CD4-positive, alpha-beta T cell (primary cell): Measurements from ENCODE around the gene PTPA. TPM values are rescaled to one million over a fixed set of nuclear protein-coding genes. Genes with fewer than 3 reads are reported as not detected.

ENCODE experiments used
- ATAC-seq: fragments of 200-7000 bp; cut with Tn5 transposase; one replicate; pipeline ENCODE4 v1.10.0; 2022; ENCODE audit warnings: mild to moderate bottlenecking; ENCODE audit not compliant: poor library complexity
- CTCF ChIA-PET: fragments of 350-600 bp; sonication (Branson Sonifier 250); formaldehyde crosslinking; loops from one replicate; lab custom pipeline; 2021; ENCODE audit warnings: antibody characterized with exemption, inconsistent platforms; lab: Charles Lee
- POLR2A ChIA-PET: fragments of 350-600 bp; sonication (Branson Sonifier 250); formaldehyde crosslinking; loops from one replicate; lab custom pipeline; 2021; ENCODE audit warnings: antibody characterized with exemption, inconsistent platforms; lab: Charles Lee
- DNase-seq, 14 experiments: peaks; one replicate each; pipeline ENCODE4 v3.0.0-alpha.2; 2013 to 2020; ENCODE audit warnings: mixed read lengths in 2 of 14
- H3K27ac ChIP-seq, 2 donors: one replicate each; pipeline versions ENCODE4 v1.5.1 to v1.7.0; 2013; ENCODE audit warnings: low read length in 2 of 2, low read depth in 1 of 2, mild to moderate bottlenecking in 1 of 2
- H3K27me3 ChIP-seq, 2 experiments: 1 replicate in 1 of 2; 2 replicates in 1 of 2; pipeline versions ENCODE4 v1.6.1 to v1.7.0; 2013; ENCODE audit warnings: low read length in 2 of 2, control low read depth in 1 of 2, mild to moderate bottlenecking in 1 of 2, moderate library complexity in 1 of 2; ENCODE audit not compliant: insufficient read depth in 2 of 2, control insufficient read depth in 1 of 2
- H3K36me3 ChIP-seq: one replicate; pipeline ENCODE4 v1.6.1; 2013; ENCODE audit warnings: low read length, control low read depth; ENCODE audit not compliant: insufficient read depth
- H3K4me1 ChIP-seq: one replicate; pipeline ENCODE4 v1.6.1; 2013; ENCODE audit warnings: low read length, control low read depth; ENCODE audit not compliant: insufficient read depth
- H3K4me3 ChIP-seq: one replicate; pipeline ENCODE4 v1.5.1; 2013; ENCODE audit warnings: mild to moderate bottlenecking, low read length, moderate library complexity
- H3K9me3 ChIP-seq, 2 experiments: 1 replicate in 1 of 2; 2 replicates in 1 of 2; pipeline versions ENCODE4 v1.6.1 to v1.7.0; 2013; ENCODE audit warnings: low read length in 2 of 2, mild to moderate bottlenecking in 2 of 2, control low read depth in 1 of 2, moderate library complexity in 1 of 2; ENCODE audit not compliant: control insufficient read depth in 1 of 2, insufficient read depth in 1 of 2
- H3K27ac Mint-ChIP-seq: one replicate; pipeline ENCODE4 v1.8.0; 2020; ENCODE audit warnings: mixed read lengths
- H3K27me3 Mint-ChIP-seq: one replicate; pipeline ENCODE4 v1.8.0; 2021; ENCODE audit warnings: mixed read lengths
- H3K36me3 Mint-ChIP-seq: one replicate; pipeline ENCODE4 v1.8.0; 2021; ENCODE audit warnings: low read depth, mixed read lengths
- H3K4me1 Mint-ChIP-seq: one replicate; pipeline ENCODE4 v1.8.0; 2021; ENCODE audit warnings: low read depth, mixed read lengths
- H3K4me3 Mint-ChIP-seq: one replicate; pipeline ENCODE4 v1.8.0; 2020; ENCODE audit warnings: mild to moderate bottlenecking, mixed read lengths
- H3K9me3 Mint-ChIP-seq: one replicate; pipeline ENCODE4 v1.8.0; 2020; ENCODE audit warnings: mixed read lengths
- CTCF ChIP-seq: fragments of 200-600 bp; IDR thresholded peaks from one replicate; pipeline ENCODE4 v1.8.0; 2022; ENCODE audit warnings: antibody characterized with exemption, mild to moderate bottlenecking
- intact Hi-C, 2 experiments: fragments of 100-400 bp; cut with DNase I in 1 of 2; cut with micrococcal nuclease in 1 of 2; formaldehyde crosslinking; loops; one replicate each; pipeline versions ENCODE4 v1.15.1 to v1.9.0; 2023 to 2025; cut with DNase I, micrococcal nuclease
- total RNA-seq, 174 experiments: library from RNA in 2 of 174; stranded (reverse) in 2 of 174; gene quantifications; one replicate each; pipeline ENCODE4 v1.2.3 and lab custom pipeline; 2021 to 2026

Gene PTPA
- total RNA-seq, 2 experiments from 2014 or later: 21.6 to 23.3 TPM

GRCh38 chr9:129170229-129170628 is 59.0 kb downstream of the PTPA start:
- Histone ChIP-seq H3K9me3 (no peaks in the 10 kb centered on the region), H3K4me3 (no peak overlapping the region), H3K36me3 (no peaks in the 10 kb centered on the region), H3K4me1 (peaks cover 33% of the 10 kb centered on the region), H3K27me3 (peaks cover 0 to 8% of the 10 kb centered on the region in 2 experiments), H3K27ac (no peak overlapping the region)
- ChIA-PET POLR2A (no interaction called here), CTCF (no interaction called here)
- peaks cover 4% of the 10 kb centered on the region for H3K27me3 Mint-ChIP-seq
- no peak overlapping the region for H3K27ac Mint-ChIP-seq
- no peak for ATAC-seq
- H3K4me1 Mint-ChIP-seq: peaks cover 11% of the 10 kb centered on the region
- intact Hi-C loops: loop anchor here in 1 of 2 experiments (5.0 to 10.0 kb wide), 3 partner anchors 167 to 317 kb away; no protein-coding TSS in a partner anchor
- H3K4me3 Mint-ChIP-seq: no peak overlapping the region
- no peaks in the 10 kb centered on the region for H3K36me3 Mint-ChIP-seq
- H3K9me3 Mint-ChIP-seq: no peaks in the 10 kb centered on the region
- no peak for TF ChIP-seq CTCF
- peak in 1 of 14 experiments; percentile 16 for DNase-seq

GRCh38 chr9:129171993-129172751 is 61.0 kb downstream of the PTPA start:
- H3K27ac ChIP-seq: no peak overlapping the region
- CTCF ChIA-PET: interaction anchor here (1.0 to 5.5 kb wide), 3 partner anchors 30 to 439 kb away, joined by 3 to 25 read pairs (median 24); no protein-coding TSS in a partner anchor
- no peaks in the 10 kb centered on the region for H3K9me3 Mint-ChIP-seq
- no peak for TF ChIP-seq CTCF
- H3K27ac Mint-ChIP-seq: no peak overlapping the region
- H3K4me1 ChIP-seq: peaks cover 44% of the 10 kb centered on the region
- H3K36me3 ChIP-seq: no peaks in the 10 kb centered on the region
- intact Hi-C loops: loop anchor here in 1 of 2 experiments (2.0 to 10.0 kb wide), 4 partner anchors 33 to 315 kb away; no protein-coding TSS in a partner anchor
- H3K27me3 Mint-ChIP-seq: peaks cover 4% of the 10 kb centered on the region
- H3K4me3 Mint-ChIP-seq: peak overlapping the region; percentile 20
- no peaks in the 10 kb centered on the region for H3K9me3 ChIP-seq
- H3K4me3 ChIP-seq: no peak overlapping the region
- ATAC-seq (no peak), DNase-seq (no peak)
- peaks cover 17% of the 10 kb centered on the region for H3K4me1 Mint-ChIP-seq
- no peaks in the 10 kb centered on the region for H3K36me3 Mint-ChIP-seq
- H3K27me3 ChIP-seq: peaks cover 0 to 8% of the 10 kb centered on the region in 2 experiments
- POLR2A ChIA-PET: interaction anchor here (0.7 to 1.3 kb wide), 2 partner anchors 64 to 211 kb away, joined by 3 read pairs; no protein-coding TSS in a partner anchor

DNA sequence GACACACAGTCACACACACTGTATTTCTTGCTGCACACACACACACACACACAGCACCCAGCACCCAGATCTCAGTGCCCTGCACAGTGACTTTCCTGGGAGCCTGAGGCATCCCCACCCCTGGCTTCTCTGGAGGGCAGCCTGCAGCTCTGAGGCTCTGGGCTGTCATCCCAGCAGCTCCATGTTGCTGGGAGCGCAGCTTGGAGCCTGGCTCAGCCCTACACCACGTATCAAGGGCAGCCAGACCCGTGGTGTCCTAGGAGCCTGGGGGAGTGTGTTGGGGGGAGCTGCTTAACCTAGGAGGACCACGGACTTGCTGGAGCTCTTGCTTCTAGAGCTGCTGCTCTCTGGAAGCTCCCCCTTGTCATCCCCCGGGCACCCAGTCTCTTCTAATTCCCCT is 61.6 kb downstream of the PTPA start:
- H3K4me3 Mint-ChIP-seq: peak overlapping the region; percentile 20
- Histone ChIP-seq H3K27ac (no peak overlapping the region), H3K4me1 (peaks cover 39% of the 10 kb centered on the region), H3K9me3 (no peaks in the 10 kb centered on the region), H3K4me3 (no peak overlapping the region), H3K27me3 (peaks cover 0 to 8% of the 10 kb centered on the region in 2 experiments), H3K36me3 (no peaks in the 10 kb centered on the region)
- ATAC-seq (no peak), DNase-seq (no peak)
- TF ChIP-seq CTCF: no peak
- H3K9me3 Mint-ChIP-seq: no peaks in the 10 kb centered on the region
- no peak overlapping the region for H3K27ac Mint-ChIP-seq
- H3K27me3 Mint-ChIP-seq: peaks cover 4% of the 10 kb centered on the region
- no peaks in the 10 kb centered on the region for H3K36me3 Mint-ChIP-seq
- CTCF ChIA-PET: interaction anchor here (1.0 to 5.5 kb wide), 4 partner anchors 31 to 439 kb away, joined by 3 to 25 read pairs (median 14); no protein-coding TSS in a partner anchor
- intact Hi-C loops: loop anchor here in 1 of 2 experiments (2.0 to 10.0 kb wide), 4 partner anchors 34 to 314 kb away; no protein-coding TSS in a partner anchor
- POLR2A ChIA-PET: interaction anchor here (1.3 to 4.0 kb wide), 2 partner anchors 63 to 452 kb away, joined by 3 to 19 read pairs; partner anchors contain the start of gene NTMT1
- H3K4me1 Mint-ChIP-seq: peaks cover 10% of the 10 kb centered on the region
